HEK293 (cell line): Measurements from ENCODE around the gene SLC39A3.

Experiments used
- GFI1B ChIP-seq: fragments of 450-650 bp; formaldehyde crosslinking; IDR thresholded peaks from 2 replicates; pipeline ENCODE4 v1.5.1; 2016; ENCODE audit warnings: missing biosample characterization, missing genetic modification characterization
- GLIS2 ChIP-seq: fragments of 450-650 bp; formaldehyde crosslinking; IDR thresholded peaks from 2 replicates; pipeline ENCODE4 v1.5.1; 2016; ENCODE audit warnings: missing biosample characterization, missing genetic modification characterization
- HOXD13 ChIP-seq: sonication (generic); formaldehyde crosslinking; IDR thresholded peaks from 2 replicates; pipeline ENCODE4 v1.8.0; 2022; ENCODE audit warnings: missing genetic modification reagents, borderline replicate concordance
- SALL2 ChIP-seq: fragments of 450-650 bp; formaldehyde crosslinking; IDR thresholded peaks from 2 replicates; pipeline ENCODE4 v1.5.0; 2017; ENCODE audit warnings: missing biosample characterization, mild to moderate bottlenecking, missing genetic modification characterization, borderline replicate concordance
- ZEB2 ChIP-seq: fragments of 450-650 bp; formaldehyde crosslinking; IDR thresholded peaks from 2 replicates; pipeline ENCODE4 v1.5.1; 2016; ENCODE audit warnings: missing biosample characterization, missing genetic modification characterization
- ZNF175 ChIP-seq: fragments of 450-650 bp; formaldehyde crosslinking; IDR thresholded peaks from 2 replicates; pipeline ENCODE4 v1.5.1; 2016; ENCODE audit warnings: missing biosample characterization, missing genetic modification characterization
- ZNF202 ChIP-seq: fragments of 450-650 bp; formaldehyde crosslinking; IDR thresholded peaks from 2 replicates; pipeline ENCODE4 v1.5.1; 2016; ENCODE audit warnings: missing biosample characterization, missing genetic modification characterization, borderline replicate concordance
- ZNF211 ChIP-seq: fragments of 450-650 bp; formaldehyde crosslinking; IDR thresholded peaks from 2 replicates; pipeline ENCODE4 v1.5.1; 2016; ENCODE audit warnings: low read depth, missing biosample characterization, missing genetic modification characterization
- ZNF248 ChIP-seq: fragments of 450-650 bp; formaldehyde crosslinking; IDR thresholded peaks from 2 replicates; pipeline ENCODE4 v1.5.1; 2017; ENCODE audit warnings: missing biosample characterization, missing genetic modification characterization
- ZNF274 ChIP-seq, 2 experiments: fragments of 200-500 bp in 1 of 2; fragments of 450-650 bp in 1 of 2; sonication (Bioruptor generic) in 1 of 2; formaldehyde crosslinking in 1 of 2; IDR thresholded peaks; 2 replicates each; pipeline versions ENCODE4 v1.5.1 to v1.6.1; 2014 to 2016; ENCODE audit warnings: borderline replicate concordance in 1 of 2, inconsistent platforms in 1 of 2, low read length in 1 of 2, missing biosample characterization in 1 of 2, missing genetic modification characterization in 1 of 2
- ZNF514 ChIP-seq: fragments of 450-650 bp; formaldehyde crosslinking; IDR thresholded peaks from 2 replicates; pipeline ENCODE4 v1.5.1; 2016; ENCODE audit warnings: missing biosample characterization, missing genetic modification characterization
- ZNF521 ChIP-seq: fragments of 450-650 bp; formaldehyde crosslinking; IDR thresholded peaks from 2 replicates; pipeline ENCODE4 v1.5.1; 2017; ENCODE audit warnings: missing biosample characterization, mild to moderate bottlenecking, missing genetic modification characterization
- ZNF544 ChIP-seq: fragments of 450-650 bp; formaldehyde crosslinking; IDR thresholded peaks from 2 replicates; pipeline ENCODE4 v1.5.0; 2017; ENCODE audit warnings: missing biosample characterization, missing genetic modification characterization
- ZNF558 ChIP-seq: fragments of 450-650 bp; formaldehyde crosslinking; IDR thresholded peaks from 2 replicates; pipeline ENCODE4 v1.5.1; 2016; ENCODE audit warnings: missing biosample characterization, missing genetic modification characterization
- ZNF600 ChIP-seq: fragments of 450-650 bp; formaldehyde crosslinking; IDR thresholded peaks from 2 replicates; pipeline ENCODE4 v1.5.1; 2016; ENCODE audit warnings: missing biosample characterization, missing genetic modification characterization
- ZNF654 ChIP-seq: fragments of 450-650 bp; formaldehyde crosslinking; IDR thresholded peaks from 2 replicates; pipeline ENCODE4 v1.5.1; 2016; ENCODE audit warnings: low read depth, missing biosample characterization, missing genetic modification characterization
- ZNF768 ChIP-seq: fragments of 450-650 bp; formaldehyde crosslinking; IDR thresholded peaks from 2 replicates; pipeline ENCODE4 v1.5.1; 2018; ENCODE audit warnings: missing biosample characterization, mild to moderate bottlenecking, missing genetic modification characterization
- TF ChIP-seq, protein P1 (sequence below): fragments of 450-650 bp; formaldehyde crosslinking; IDR thresholded peaks from 2 replicates; pipeline ENCODE4 v1.5.1; 2017; ENCODE audit warnings: missing biosample characterization, missing genetic modification characterization
- TF ChIP-seq, protein P2 (sequence below): fragments of 450-650 bp; formaldehyde crosslinking; IDR thresholded peaks from 2 replicates; pipeline ENCODE4 v1.5.1; 2016; ENCODE audit warnings: missing biosample characterization, missing genetic modification characterization, low read depth
- TF ChIP-seq, protein P3 (sequence below): fragments of 450-650 bp; formaldehyde crosslinking; IDR thresholded peaks from 2 replicates; pipeline ENCODE4 v1.5.1; 2016; ENCODE audit warnings: missing biosample characterization, missing genetic modification characterization
- TF ChIP-seq, protein P4 (sequence below): fragments of 450-650 bp; formaldehyde crosslinking; IDR thresholded peaks from 2 replicates; pipeline ENCODE4 v1.5.1; 2016; ENCODE audit warnings: missing biosample characterization, missing genetic modification characterization, borderline replicate concordance
- TF ChIP-seq, protein P5 (sequence below): fragments of 450-650 bp; formaldehyde crosslinking; IDR thresholded peaks from 2 replicates; pipeline ENCODE4 v1.5.1; 2016; ENCODE audit warnings: missing biosample characterization, missing genetic modification characterization
- TF ChIP-seq, protein P6 (sequence below): fragments of 450-650 bp; formaldehyde crosslinking; IDR thresholded peaks from 2 replicates; pipeline ENCODE4 v1.5.1; 2016; ENCODE audit warnings: missing biosample characterization, missing genetic modification characterization, borderline replicate concordance
- TF ChIP-seq, protein P7 (sequence below): fragments of 450-650 bp; formaldehyde crosslinking; IDR thresholded peaks from 2 replicates; pipeline ENCODE4 v1.5.1; 2016; ENCODE audit warnings: missing biosample characterization, missing genetic modification characterization

The SLC39A3 gene

DNA sequence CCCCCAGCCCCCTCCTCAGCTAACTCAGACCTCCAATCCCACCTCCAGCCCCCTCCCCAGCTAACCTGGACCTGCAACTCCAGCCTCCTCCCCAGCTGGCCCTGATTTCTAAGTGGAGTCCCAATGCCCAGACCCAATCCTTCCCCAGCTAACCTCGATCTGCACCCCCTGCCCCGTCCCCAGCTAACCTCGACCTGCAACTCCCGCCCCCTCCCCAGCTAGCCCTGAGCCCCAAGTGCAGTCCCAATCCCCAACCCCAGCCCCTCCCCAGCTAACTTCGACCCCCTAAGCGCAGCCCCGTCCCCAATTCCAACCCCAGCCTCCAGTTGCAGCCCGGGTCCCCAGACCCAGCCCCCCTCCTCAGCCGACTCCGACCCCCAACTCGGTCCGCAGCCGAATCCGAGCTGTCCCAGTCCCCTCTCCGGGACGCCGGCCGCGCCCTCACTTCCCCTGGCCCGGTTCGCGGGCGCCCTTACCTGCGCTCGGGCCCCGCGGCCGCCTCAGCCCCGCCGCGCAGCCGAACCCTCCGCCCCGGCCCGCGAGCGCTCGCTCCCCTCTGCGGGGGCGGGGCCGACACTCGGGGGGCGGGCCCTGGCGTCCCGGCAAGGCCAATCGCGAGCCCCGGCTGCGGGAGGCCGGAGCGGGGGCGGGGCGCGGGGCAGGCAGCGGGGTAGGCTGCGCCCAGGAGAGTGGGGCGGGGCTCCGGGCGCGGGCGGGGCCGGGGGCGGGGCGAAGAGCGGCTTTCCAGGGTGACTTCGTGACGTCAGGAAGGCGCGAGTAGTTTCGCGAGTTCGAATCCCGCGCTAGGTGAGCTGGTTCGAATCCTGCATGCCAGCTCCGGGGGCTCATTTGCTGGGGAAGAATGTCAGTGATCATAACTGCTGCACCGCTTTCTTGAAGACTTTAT is 37.4 kb downstream of the SLC39A3 start, which contains the start of gene GNG7 (continued):
- TF ChIP-seq, protein P1, sequence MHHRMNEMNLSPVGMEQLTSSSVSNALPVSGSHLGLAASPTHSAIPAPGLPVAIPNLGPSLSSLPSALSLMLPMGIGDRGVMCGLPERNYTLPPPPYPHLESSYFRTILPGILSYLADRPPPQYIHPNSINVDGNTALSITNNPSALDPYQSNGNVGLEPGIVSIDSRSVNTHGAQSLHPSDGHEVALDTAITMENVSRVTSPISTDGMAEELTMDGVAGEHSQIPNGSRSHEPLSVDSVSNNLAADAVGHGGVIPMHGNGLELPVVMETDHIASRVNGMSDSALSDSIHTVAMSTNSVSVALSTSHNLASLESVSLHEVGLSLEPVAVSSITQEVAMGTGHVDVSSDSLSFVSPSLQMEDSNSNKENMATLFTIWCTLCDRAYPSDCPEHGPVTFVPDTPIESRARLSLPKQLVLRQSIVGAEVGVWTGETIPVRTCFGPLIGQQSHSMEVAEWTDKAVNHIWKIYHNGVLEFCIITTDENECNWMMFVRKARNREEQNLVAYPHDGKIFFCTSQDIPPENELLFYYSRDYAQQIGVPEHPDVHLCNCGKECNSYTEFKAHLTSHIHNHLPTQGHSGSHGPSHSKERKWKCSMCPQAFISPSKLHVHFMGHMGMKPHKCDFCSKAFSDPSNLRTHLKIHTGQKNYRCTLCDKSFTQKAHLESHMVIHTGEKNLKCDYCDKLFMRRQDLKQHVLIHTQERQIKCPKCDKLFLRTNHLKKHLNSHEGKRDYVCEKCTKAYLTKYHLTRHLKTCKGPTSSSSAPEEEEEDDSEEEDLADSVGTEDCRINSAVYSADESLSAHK (tag by site-specific recombination): no peak
- TF ChIP-seq HOXD13 (CRISPR knock-in tag) (no peak), ZNF514 (no peak), ZNF558 (tag by site-specific recombination) (no peak), GFI1B (tag by site-specific recombination) (no peak), SALL2 (tag by site-specific recombination) (no peak), ZNF600 (tag by site-specific recombination) (no peak), ZEB2 (tag by site-specific recombination) (no peak), ZNF211 (tag by site-specific recombination) (no peak), ZNF521 (no peak), ZNF768 (tag by site-specific recombination) (no peak), ZNF544 (tag by site-specific recombination) (no peak), ZNF654 (tag by site-specific recombination) (no peak), ZNF248 (tag by site-specific recombination) (no peak), ZNF175 (tag by site-specific recombination) (no peak), GLIS2 (tag by site-specific recombination) (no peak), ZNF274 (IDR thresholded peaks at IDR 0.05; ENCODE audit: low read length) (no peak), ZNF274 (tag by site-specific recombination; IDR thresholded peaks at IDR 0.05; ENCODE audit: borderline replicate concordance) (no peak), ZNF202 (tag by site-specific recombination) (no peak)
- TF ChIP-seq, protein P2, sequence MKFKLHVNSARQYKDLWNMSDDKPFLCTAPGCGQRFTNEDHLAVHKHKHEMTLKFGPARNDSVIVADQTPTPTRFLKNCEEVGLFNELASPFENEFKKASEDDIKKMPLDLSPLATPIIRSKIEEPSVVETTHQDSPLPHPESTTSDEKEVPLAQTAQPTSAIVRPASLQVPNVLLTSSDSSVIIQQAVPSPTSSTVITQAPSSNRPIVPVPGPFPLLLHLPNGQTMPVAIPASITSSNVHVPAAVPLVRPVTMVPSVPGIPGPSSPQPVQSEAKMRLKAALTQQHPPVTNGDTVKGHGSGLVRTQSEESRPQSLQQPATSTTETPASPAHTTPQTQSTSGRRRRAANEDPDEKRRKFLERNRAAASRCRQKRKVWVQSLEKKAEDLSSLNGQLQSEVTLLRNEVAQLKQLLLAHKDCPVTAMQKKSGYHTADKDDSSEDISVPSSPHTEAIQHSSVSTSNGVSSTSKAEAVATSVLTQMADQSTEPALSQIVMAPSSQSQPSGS (tag by site-specific recombination): peak; percentile 43; the same call in 1 of the 2 replicates
- TF ChIP-seq, protein P3, sequence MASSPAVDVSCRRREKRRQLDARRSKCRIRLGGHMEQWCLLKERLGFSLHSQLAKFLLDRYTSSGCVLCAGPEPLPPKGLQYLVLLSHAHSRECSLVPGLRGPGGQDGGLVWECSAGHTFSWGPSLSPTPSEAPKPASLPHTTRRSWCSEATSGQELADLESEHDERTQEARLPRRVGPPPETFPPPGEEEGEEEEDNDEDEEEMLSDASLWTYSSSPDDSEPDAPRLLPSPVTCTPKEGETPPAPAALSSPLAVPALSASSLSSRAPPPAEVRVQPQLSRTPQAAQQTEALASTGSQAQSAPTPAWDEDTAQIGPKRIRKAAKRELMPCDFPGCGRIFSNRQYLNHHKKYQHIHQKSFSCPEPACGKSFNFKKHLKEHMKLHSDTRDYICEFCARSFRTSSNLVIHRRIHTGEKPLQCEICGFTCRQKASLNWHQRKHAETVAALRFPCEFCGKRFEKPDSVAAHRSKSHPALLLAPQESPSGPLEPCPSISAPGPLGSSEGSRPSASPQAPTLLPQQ: 0 out of 2 replicates have a peak, but pooled peaks have one; percentile 29
- TF ChIP-seq, protein P4, sequence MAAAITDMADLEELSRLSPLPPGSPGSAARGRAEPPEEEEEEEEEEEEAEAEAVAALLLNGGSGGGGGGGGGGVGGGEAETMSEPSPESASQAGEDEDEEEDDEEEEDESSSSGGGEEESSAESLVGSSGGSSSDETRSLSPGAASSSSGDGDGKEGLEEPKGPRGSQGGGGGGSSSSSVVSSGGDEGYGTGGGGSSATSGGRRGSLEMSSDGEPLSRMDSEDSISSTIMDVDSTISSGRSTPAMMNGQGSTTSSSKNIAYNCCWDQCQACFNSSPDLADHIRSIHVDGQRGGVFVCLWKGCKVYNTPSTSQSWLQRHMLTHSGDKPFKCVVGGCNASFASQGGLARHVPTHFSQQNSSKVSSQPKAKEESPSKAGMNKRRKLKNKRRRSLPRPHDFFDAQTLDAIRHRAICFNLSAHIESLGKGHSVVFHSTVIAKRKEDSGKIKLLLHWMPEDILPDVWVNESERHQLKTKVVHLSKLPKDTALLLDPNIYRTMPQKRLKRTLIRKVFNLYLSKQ (tag by site-specific recombination): no peak
- TF ChIP-seq, protein P5, sequence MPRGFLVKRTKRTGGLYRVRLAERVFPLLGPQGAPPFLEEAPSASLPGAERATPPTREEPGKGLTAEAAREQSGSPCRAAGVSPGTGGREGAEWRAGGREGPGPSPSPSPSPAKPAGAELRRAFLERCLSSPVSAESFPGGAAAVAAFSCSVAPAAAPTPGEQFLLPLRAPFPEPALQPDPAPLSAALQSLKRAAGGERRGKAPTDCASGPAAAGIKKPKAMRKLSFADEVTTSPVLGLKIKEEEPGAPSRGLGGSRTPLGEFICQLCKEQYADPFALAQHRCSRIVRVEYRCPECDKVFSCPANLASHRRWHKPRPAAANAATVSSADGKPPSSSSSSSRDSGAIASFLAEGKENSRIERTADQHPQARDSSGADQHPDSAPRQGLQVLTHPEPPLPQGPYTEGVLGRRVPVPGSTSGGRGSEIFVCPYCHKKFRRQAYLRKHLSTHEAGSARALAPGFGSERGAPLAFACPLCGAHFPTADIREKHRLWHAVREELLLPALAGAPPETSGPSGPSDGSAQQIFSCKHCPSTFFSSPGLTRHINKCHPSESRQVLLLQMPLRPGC (tag by site-specific recombination): no peak
- TF ChIP-seq, protein P6, sequence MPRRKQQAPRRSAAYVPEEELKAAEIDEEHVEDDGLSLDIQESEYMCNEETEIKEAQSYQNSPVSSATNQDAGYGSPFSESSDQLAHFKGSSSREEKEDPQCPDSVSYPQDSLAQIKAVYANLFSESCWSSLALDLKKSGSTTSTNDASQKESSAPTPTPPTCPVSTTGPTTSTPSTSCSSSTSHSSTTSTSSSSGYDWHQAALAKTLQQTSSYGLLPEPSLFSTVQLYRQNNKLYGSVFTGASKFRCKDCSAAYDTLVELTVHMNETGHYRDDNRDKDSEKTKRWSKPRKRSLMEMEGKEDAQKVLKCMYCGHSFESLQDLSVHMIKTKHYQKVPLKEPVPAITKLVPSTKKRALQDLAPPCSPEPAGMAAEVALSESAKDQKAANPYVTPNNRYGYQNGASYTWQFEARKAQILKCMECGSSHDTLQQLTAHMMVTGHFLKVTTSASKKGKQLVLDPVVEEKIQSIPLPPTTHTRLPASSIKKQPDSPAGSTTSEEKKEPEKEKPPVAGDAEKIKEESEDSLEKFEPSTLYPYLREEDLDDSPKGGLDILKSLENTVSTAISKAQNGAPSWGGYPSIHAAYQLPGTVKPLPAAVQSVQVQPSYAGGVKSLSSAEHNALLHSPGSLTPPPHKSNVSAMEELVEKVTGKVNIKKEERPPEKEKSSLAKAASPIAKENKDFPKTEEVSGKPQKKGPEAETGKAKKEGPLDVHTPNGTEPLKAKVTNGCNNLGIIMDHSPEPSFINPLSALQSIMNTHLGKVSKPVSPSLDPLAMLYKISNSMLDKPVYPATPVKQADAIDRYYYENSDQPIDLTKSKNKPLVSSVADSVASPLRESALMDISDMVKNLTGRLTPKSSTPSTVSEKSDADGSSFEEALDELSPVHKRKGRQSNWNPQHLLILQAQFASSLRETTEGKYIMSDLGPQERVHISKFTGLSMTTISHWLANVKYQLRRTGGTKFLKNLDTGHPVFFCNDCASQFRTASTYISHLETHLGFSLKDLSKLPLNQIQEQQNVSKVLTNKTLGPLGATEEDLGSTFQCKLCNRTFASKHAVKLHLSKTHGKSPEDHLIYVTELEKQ: no peak
- TF ChIP-seq, protein P7, sequence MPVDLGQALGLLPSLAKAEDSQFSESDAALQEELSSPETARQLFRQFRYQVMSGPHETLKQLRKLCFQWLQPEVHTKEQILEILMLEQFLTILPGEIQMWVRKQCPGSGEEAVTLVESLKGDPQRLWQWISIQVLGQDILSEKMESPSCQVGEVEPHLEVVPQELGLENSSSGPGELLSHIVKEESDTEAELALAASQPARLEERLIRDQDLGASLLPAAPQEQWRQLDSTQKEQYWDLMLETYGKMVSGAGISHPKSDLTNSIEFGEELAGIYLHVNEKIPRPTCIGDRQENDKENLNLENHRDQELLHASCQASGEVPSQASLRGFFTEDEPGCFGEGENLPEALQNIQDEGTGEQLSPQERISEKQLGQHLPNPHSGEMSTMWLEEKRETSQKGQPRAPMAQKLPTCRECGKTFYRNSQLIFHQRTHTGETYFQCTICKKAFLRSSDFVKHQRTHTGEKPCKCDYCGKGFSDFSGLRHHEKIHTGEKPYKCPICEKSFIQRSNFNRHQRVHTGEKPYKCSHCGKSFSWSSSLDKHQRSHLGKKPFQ (tag by site-specific recombination): no peak
